ENCODE data around the gene EEF1AKMT3. TPM values are rescaled to one million over a fixed set of nuclear protein-coding genes. Genes with fewer than 3 reads are reported as not detected.

The EEF1AKMT3 gene
- total and polyA plus RNA-seq, 2 of the 4 experiments (the other 2 are of a cell fraction): 3.2 to 8.1 TPM

- H3K23ac ChIP-seq (ENCODE audit: low read depth, low read length): peak overlapping the region; percentile 71; the same call in 1 of the 2 replicates
- H2AFZ ChIP-seq (replicated peaks; ENCODE audit: low read length, poor library complexity): no peak overlapping the region
- no peak overlapping the region for H3K4me2 ChIP-seq (ENCODE audit: low read depth, low read length)
- no peak overlapping the region for H2BK20ac ChIP-seq (ENCODE audit: low read depth, low read length)
- no peaks in the 10 kb centered on the region for H3K9me1 ChIP-seq (ENCODE audit: insufficient read depth, low read length)
- in situ Hi-C loops (cut with MboI; ENCODE audit: low sequenced_read_pairs) (loop anchor here (10.0 kb wide), 1 partner anchor 150 kb away; no protein-coding TSS in a partner anchor), intact Hi-C loops (cut with micrococcal nuclease) (no loop called here), dilution Hi-C loops (cut with HindIII; ENCODE audit: low sequenced_read_pairs, unreplicated experiment) (no loop called here)
- TF ChIP-seq CHD1 (IDR thresholded peaks at IDR 0.05; ENCODE audit: low read depth, low read length) (no peak), SMC3 (IDR thresholded peaks at IDR 0.05; ENCODE audit: low read depth, low read length) (no peak), MXI1 (IDR thresholded peaks at IDR 0.05; ENCODE audit: borderline replicate concordance, low read depth, low read length) (no peak), POLR2A (IDR thresholded peaks at IDR 0.05; ENCODE audit: low read depth, low read length) (no peak), BHLHE40 (IDR thresholded peaks at IDR 0.05; ENCODE audit: low read depth, low read length) (no peak), RCOR1 (IDR thresholded peaks at IDR 0.05; ENCODE audit: insufficient replicate concordance, low read length) (no peak)
- TF ChIP-seq, protein P1, sequence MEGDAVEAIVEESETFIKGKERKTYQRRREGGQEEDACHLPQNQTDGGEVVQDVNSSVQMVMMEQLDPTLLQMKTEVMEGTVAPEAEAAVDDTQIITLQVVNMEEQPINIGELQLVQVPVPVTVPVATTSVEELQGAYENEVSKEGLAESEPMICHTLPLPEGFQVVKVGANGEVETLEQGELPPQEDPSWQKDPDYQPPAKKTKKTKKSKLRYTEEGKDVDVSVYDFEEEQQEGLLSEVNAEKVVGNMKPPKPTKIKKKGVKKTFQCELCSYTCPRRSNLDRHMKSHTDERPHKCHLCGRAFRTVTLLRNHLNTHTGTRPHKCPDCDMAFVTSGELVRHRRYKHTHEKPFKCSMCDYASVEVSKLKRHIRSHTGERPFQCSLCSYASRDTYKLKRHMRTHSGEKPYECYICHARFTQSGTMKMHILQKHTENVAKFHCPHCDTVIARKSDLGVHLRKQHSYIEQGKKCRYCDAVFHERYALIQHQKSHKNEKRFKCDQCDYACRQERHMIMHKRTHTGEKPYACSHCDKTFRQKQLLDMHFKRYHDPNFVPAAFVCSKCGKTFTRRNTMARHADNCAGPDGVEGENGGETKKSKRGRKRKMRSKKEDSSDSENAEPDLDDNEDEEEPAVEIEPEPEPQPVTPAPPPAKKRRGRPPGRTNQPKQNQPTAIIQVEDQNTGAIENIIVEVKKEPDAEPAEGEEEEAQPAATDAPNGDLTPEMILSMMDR (conservative IDR thresholded peaks at IDR 0.05; ENCODE audit: low read depth, low read length): no peak
- H2BK15ac ChIP-seq (ENCODE audit: low read depth, low read length): no peak overlapping the region
- H2AK9ac ChIP-seq (replicated peaks; ENCODE audit: low read depth, low read length, poor library complexity): peak overlapping the region; percentile 55
- H3K9me3 ChIP-seq (ENCODE audit: control insufficient read depth, insufficient read depth, low read length): peaks cover 2% of the 10 kb centered on the region; the same call in 1 of the 2 replicates
- BruUV-seq (replicated peaks): no TSS peak
- ChIA-PET CTCF (no interaction called here), POLR2A (ENCODE audit: unreplicated experiment) (interaction anchor here (1.2 kb wide), 1 partner anchor 8 kb away, joined by 3 read pairs; no protein-coding TSS in a partner anchor)
- no peak overlapping the region for H3K4ac ChIP-seq (ENCODE audit: low read depth, low read length)
- no peak overlapping the region for H3K14ac ChIP-seq (replicated peaks; ENCODE audit: low read depth, low read length)
- no peak overlapping the region for H4K91ac ChIP-seq (ENCODE audit: insufficient read depth, low read depth, low read length)
- H3K36me3 ChIP-seq (ENCODE audit: control insufficient read depth, insufficient read depth, low read length): no peaks in the 10 kb centered on the region
- WGBS, 2 experiments (ENCODE audit: extremely low coverage in 2 of 2, insufficient read length in 1 of 2): no CpG with 5 or more reads among the region's 4 CpGs
- H3K4me1 ChIP-seq (ENCODE audit: control insufficient read depth, insufficient read depth, low read length): 0 out of 2 replicates have a peak, but pooled peaks cover 3% of the 10 kb centered on the region
- no peak overlapping the region for H4K5ac ChIP-seq (ENCODE audit: low read depth, low read length)
- no peak for ATAC-seq (ENCODE audit: low read depth)
- H4K8ac ChIP-seq (ENCODE audit: low read depth in 2 of 2, low read length in 2 of 2): no peak overlapping the region
- H3K4me3 ChIP-seq (ENCODE audit: insufficient read depth, low read depth, low read length): no peak overlapping the region
- H4K20me1 ChIP-seq (ENCODE audit: insufficient read depth, low read length): 0 out of 2 replicates have a peak, but pooled peaks cover 10% of the 10 kb centered on the region
- peaks cover 82% of the 10 kb centered on the region for H3K27me3 ChIP-seq (ENCODE audit: control insufficient read depth, insufficient read depth, low read length)
- no peak overlapping the region for H2BK120ac ChIP-seq (ENCODE audit: low read depth, low read length)
- H3K18ac ChIP-seq (ENCODE audit: low read depth, low read length): no peak overlapping the region
- no peak overlapping the region for H3K56ac ChIP-seq (ENCODE audit: extremely low read depth, insufficient read depth, low read length)
- no peak overlapping the region for H3K9ac ChIP-seq (ENCODE audit: low read depth, low read length)
- H2AK5ac ChIP-seq (ENCODE audit: low read depth, low read length): no peak overlapping the region
- DNase-seq: no peak
- no peak overlapping the region for H3K27ac ChIP-seq (ENCODE audit: insufficient read depth, low read length)
- H2BK5ac ChIP-seq (ENCODE audit: low read depth, low read length, poor library complexity, severe bottlenecking): no peak overlapping the region
- H3K79me1 ChIP-seq (ENCODE audit: low read depth in 1 of 2, low read length in 2 of 2): no peaks in the 10 kb centered on the region
Measured at GRCh38 chr12:57734591-57734990, 37.8 kb upstream of the EEF1AKMT3 start.
